LNCaP clone FGC (cell line): ENCODE measurements around the gene IMMP2L.

ENCODE experiments used
- DNase-seq: peaks from one replicate; pipeline ENCODE4 v3.0.0-alpha.2; 2011; ENCODE audit warnings: low read depth
- H3K4me3 ChIP-seq: 2 replicates; pipeline ENCODE4 v1.5.1; 2011; ENCODE audit warnings: mild to moderate bottlenecking, low read depth, low read length, control low read depth
- CTCF ChIP-seq: IDR thresholded peaks from 2 replicates; pipeline ENCODE4 v1.5.1; 2012; ENCODE audit warnings: mild to moderate bottlenecking; ENCODE audit not compliant: control insufficient read depth, insufficient read depth; ENCODE audit errors: extremely low read depth

IMMP2L gene

GRCh38 chr7:111240371-111240770 lies 321.9 kb downstream of the IMMP2L start:
- no peak overlapping the region for H3K4me3 ChIP-seq
- TF ChIP-seq CTCF: no peak

DNA sequence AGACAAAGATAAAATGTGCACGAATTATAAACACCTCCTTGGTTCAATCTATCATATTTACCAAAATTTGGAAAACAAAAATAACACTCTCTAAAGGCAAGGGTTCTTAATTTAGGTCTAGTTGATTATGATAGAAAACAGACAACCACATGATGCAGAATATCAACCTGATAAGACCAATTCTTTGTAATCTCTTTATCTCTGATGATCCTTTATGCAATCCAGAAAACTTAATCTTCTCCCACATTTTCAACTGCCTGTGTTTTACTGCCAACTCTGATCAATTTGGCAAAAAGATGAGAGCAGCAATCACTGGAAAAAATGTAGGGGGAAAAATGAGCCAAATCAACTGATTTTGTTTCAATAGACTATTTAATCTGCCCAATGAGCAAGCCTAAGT lies 322.9 kb downstream of the IMMP2L start:
- no peak overlapping the region for H3K4me3 ChIP-seq
- no peak for TF ChIP-seq CTCF
- DNase-seq: no peak

More at GRCh38 chr7:111240371-111240770, 321.9 kb downstream of the IMMP2L start:
- DNase-seq: no peak

DNA sequence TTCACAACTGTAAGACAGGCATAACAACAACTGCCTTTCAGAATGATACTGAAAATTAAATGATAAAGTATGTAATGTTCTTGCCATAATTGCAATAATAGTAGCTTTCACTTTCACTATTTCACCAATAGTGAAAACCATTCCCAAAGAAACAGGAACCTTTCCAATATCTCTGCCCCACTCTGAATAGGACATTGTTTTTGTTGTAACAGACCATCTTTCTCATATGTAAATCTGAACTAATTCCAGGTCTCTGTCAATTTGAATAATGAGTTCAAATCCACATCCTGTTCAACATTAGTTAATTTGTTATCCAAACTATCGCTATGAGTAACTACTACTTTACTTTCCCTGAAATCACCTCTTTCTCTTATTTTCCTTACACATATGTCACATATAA lies 323.4 kb downstream of the IMMP2L start:
- H3K4me3 ChIP-seq: no peak overlapping the region
- TF ChIP-seq CTCF: no peak
- DNase-seq: no peak

GRCh38 chr7:111235709-111236108 lies 326.6 kb downstream of the IMMP2L start:
- DNase-seq: no peak
- H3K4me3 ChIP-seq: no peak overlapping the region
- no peak for TF ChIP-seq CTCF

DNA sequence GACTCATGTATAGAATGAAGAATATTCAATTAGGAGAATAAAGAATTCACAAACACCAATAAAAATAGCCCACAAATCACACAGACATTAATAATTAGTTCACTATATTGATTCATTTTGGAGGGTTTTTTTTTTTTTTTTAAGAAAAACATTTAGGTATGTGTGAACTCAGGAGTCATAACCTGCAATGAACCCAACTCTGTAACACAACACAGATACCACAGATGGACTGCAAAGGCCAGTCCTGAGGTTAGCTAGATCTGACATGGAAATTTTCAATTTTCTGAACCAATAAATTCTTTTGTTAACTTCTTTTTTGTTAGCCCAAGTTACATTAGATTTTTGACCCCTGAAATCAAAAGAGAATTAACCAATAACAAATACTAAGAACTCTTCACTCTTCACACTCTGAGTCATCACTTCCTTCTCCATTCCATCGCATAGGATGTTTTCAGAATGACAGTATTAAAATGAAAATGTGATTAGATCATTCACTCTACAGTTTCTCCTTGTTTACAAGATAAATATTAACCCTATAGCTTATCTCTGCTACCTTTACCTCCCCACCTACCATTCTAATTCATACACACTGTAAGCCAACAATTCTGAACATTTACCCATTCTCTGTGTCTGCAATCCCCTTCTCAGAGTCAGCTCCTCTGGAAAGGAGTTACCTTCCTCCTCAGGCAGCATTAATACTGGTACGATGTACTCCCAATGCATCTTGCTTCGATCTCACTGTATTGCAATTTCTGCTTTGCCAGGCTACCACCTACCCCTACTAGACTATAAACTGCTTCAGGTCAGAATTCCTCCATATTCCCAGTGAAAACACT lies 329.8 kb downstream of the IMMP2L start:
- TF ChIP-seq CTCF: no peak
- no peak overlapping the region for H3K4me3 ChIP-seq
- DNase-seq: no peak

- H3K4me3 ChIP-seq: no peak overlapping the region
- no peak for TF ChIP-seq CTCF
- no peak for DNase-seq
Observed at GRCh38 chr7:111229916-111230315, 332.4 kb downstream of the IMMP2L start.
